H1 (cell line): ENCODE measurements around the gene RRP1. TPM values are rescaled to one million over a fixed set of nuclear protein-coding genes. Genes with fewer than 3 reads are reported as not detected.

Experiments
- CBX8 ChIP-seq: fragments of 300-800, 300-1000 bp; sonication (generic); IDR thresholded peaks from 2 replicates; pipeline ENCODE4 v1.7.1; 2016; ENCODE audit warnings: low read depth, low read length, borderline replicate concordance
- EGR1 ChIP-seq: IDR thresholded peaks from 2 replicates; pipeline ENCODE4 v1.6.1; 2011; ENCODE audit warnings: low read depth, low read length, borderline replicate concordance
- JUN ChIP-seq: IDR thresholded peaks from 2 replicates; pipeline ENCODE4 v1.6.1; 2011; ENCODE audit warnings: low read depth, mild to moderate bottlenecking, improper control_type of control experiment, low read length
- KDM4A ChIP-seq: IDR thresholded peaks from one replicate; pipeline ENCODE4 v1.7.1; 2012; ENCODE audit warnings: low read depth, mild to moderate bottlenecking, moderate library complexity, low read length, inconsistent platforms; ENCODE audit not compliant: severe bottlenecking
- NRF1 ChIP-seq: IDR thresholded peaks from 2 replicates; pipeline ENCODE4 v1.6.1; 2011; ENCODE audit warnings: mild to moderate bottlenecking, low read depth, low read length, improper control_type of control experiment
- TAF1 ChIP-seq: IDR thresholded peaks from 2 replicates; pipeline ENCODE4 v1.6.1; 2011; ENCODE audit warnings: mild to moderate bottlenecking, low read depth, low read length
- YY1 ChIP-seq: IDR thresholded peaks from 2 replicates; pipeline ENCODE4 v1.6.1; 2011; ENCODE audit warnings: low read depth, mild to moderate bottlenecking, low read length
- ZNF274 ChIP-seq: IDR thresholded peaks from 2 replicates; pipeline ENCODE4 v1.7.0; 2012; ENCODE audit warnings: low read length, borderline replicate concordance; ENCODE audit errors: extremely low read depth
- polyA plus RNA-seq, 7 experiments: library from polyadenylated mRNA; depleted of rRNA in 3 of 7; stranded (reverse) in 5 of 7; unstranded in 2 of 7; fragments of >200 nt in 5 of 7; fragments of 200-250 nt in 2 of 7; gene quantifications; 1 replicate in 5 of 7; 2 replicates in 1 of 7; 4 replicates in 1 of 7; pipeline versions ENCODE4 v1.2.1 to v1.2.3, GENCODE V29; 2011 to 2013; ENCODE audit warnings: missing spikeins in 2 of 7, mixed read lengths in 2 of 7
- total RNA-seq: library from RNA; stranded (reverse); fragmentation: NEBNext Ultra II Directional; extraction: Animal tissue kit (Norgen Biotek cat#: 25700); gene quantifications from 2 replicates; pipeline ENCODE4 v1.2.1, GENCODE V29; 2021

The RRP1 gene
- total and polyA plus RNA-seq, 2 of the 8 experiments (the other 6 are each of a cell fraction or from before 2014, with no cell fraction given) = 11.6 to 55.2 TPM

DNA sequence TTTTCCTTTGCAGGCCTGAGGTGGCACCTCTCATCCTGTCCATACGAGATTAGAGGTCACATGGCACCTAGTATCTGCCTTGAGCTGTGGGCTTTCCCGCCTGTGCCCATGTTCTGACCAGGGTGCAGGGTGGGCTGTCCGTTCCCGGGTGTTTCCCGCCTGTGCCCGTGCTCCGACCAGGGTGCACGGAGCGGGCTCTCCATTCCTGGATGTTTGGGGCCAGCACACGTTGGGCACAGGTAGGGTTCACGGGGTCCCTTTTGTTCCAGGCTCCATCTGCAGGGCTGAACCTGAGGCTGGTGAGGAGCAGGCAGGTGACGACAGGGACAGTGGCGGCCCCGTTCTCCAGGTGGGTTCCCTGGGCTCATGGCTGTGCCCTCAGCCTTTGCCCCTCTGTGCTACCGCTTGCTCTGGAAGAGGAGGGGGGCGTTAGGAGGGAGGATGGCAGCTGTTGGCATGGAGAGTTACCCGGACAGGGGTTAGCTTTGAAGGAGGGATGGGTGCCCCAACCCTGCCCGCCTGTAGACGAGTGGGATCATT is 10.0 kb downstream of the RRP1 start (continued):
- no peak for TF ChIP-seq ZNF274
- TF ChIP-seq TAF1 = no peak
- no peak for TF ChIP-seq KDM4A
- TF ChIP-seq EGR1 = no peak
- no peak for TF ChIP-seq JUN
- no peak for TF ChIP-seq NRF1
- TF ChIP-seq YY1 = no peak
- no peak for TF ChIP-seq CBX8
